Calu3 (cell line): ENCODE data around the gene UCK1. TPM values are rescaled to one million over a fixed set of nuclear protein-coding genes. Genes with fewer than 3 reads are reported as not detected.

Experiments used
- BruUV-seq: library from RNA; stranded (reverse); fragments of 400-500 nt; replicated peaks from 2 replicates; lab custom pipeline; 2021; lab: Mats Ljungman, UMichigan
- CTCF ChIA-PET: fragments of 300-600 bp; sonication (Branson Sonifier 250); formaldehyde crosslinking; loops from one replicate; lab custom pipeline; 2022; ENCODE audit warnings: antibody characterized with exemption; lab: Charles Lee
- DNase-seq: peaks from one replicate; pipeline ENCODE4 v3.0.0; 2022
- H3K27ac Mint-ChIP-seq: one replicate; pipeline ENCODE4 v1.8.0; 2022; ENCODE audit warnings: mixed read lengths; ENCODE audit not compliant: unreplicated experiment
- H3K27me3 Mint-ChIP-seq: one replicate; pipeline ENCODE4 v1.8.0; 2022; ENCODE audit warnings: mixed read lengths; ENCODE audit not compliant: unreplicated experiment
- H3K36me3 Mint-ChIP-seq: one replicate; pipeline ENCODE4 v1.8.0; 2022; ENCODE audit warnings: mild to moderate bottlenecking, moderate library complexity, mixed read lengths; ENCODE audit not compliant: insufficient read depth, unreplicated experiment
- H3K4me1 Mint-ChIP-seq: one replicate; pipeline ENCODE4 v1.8.0; 2022; ENCODE audit warnings: mild to moderate bottlenecking, low read depth, mixed read lengths; ENCODE audit not compliant: unreplicated experiment
- H3K4me3 Mint-ChIP-seq: one replicate; pipeline ENCODE4 v1.8.0; 2022; ENCODE audit warnings: mild to moderate bottlenecking, low read depth, moderate library complexity, mixed read lengths; ENCODE audit not compliant: unreplicated experiment
- H3K9me3 Mint-ChIP-seq: one replicate; pipeline ENCODE4 v1.8.0; 2022; ENCODE audit warnings: low read depth, mixed read lengths; ENCODE audit not compliant: unreplicated experiment
- intact Hi-C: fragments of 100-400 bp; cut with micrococcal nuclease; formaldehyde crosslinking; loops from one replicate; pipeline ENCODE4 v1.10.0; 2022; ENCODE audit not compliant: unreplicated experiment
- total RNA-seq: library from RNA; stranded (reverse); gene quantifications from 2 replicates; pipeline ENCODE4 v1.2.3, GENCODE V29; 2022
- TF ChIP-seq, protein P1 (sequence below): fragments of 200-600 bp; IDR thresholded peaks from one replicate; pipeline ENCODE4 v1.8.0; 2022; ENCODE audit warnings: antibody characterized with exemption; ENCODE audit not compliant: unreplicated experiment

Gene UCK1
- total RNA-seq, 1 experiment from 2014 or later = 19.6 TPM

DNA sequence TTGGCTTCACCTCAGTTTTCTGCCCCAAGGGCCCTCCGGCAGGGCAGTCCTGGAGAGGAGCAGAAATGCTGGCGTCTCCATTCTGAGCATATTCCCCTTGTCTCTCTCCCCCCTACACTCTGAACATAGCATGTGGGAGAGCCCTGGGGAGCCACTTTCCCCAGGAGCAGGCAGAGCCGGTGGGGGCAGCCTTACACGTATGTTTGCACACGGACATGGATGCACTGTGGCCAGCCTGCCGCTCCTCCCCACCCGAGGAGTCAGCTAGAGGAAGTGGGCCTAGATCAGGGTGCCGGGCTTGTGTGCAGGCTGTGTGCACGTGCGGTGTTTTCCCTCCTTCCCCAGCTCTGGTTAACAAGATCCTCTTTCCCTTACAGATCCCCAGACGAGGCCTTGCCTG lies 53.7 kb downstream of the UCK1 start:
- Mint-ChIP-seq H3K9me3 (no peaks in the 10 kb centered on the region), H3K4me3 (no peak overlapping the region), H3K36me3 (peaks cover 54% of the 10 kb centered on the region), H3K4me1 (peaks cover 11% of the 10 kb centered on the region), H3K27me3 (no peaks in the 10 kb centered on the region), H3K27ac (no peak overlapping the region)
- TF ChIP-seq, protein P1, sequence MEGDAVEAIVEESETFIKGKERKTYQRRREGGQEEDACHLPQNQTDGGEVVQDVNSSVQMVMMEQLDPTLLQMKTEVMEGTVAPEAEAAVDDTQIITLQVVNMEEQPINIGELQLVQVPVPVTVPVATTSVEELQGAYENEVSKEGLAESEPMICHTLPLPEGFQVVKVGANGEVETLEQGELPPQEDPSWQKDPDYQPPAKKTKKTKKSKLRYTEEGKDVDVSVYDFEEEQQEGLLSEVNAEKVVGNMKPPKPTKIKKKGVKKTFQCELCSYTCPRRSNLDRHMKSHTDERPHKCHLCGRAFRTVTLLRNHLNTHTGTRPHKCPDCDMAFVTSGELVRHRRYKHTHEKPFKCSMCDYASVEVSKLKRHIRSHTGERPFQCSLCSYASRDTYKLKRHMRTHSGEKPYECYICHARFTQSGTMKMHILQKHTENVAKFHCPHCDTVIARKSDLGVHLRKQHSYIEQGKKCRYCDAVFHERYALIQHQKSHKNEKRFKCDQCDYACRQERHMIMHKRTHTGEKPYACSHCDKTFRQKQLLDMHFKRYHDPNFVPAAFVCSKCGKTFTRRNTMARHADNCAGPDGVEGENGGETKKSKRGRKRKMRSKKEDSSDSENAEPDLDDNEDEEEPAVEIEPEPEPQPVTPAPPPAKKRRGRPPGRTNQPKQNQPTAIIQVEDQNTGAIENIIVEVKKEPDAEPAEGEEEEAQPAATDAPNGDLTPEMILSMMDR = no peak
- no TSS peak for BruUV-seq
- CTCF ChIA-PET = interaction anchor here (0.6 kb wide), 1 partner anchor 98 kb away, joined by 4 read pairs; no protein-coding TSS in a partner anchor
- intact Hi-C loops = no loop called here
- DNase-seq = no peak

DNA sequence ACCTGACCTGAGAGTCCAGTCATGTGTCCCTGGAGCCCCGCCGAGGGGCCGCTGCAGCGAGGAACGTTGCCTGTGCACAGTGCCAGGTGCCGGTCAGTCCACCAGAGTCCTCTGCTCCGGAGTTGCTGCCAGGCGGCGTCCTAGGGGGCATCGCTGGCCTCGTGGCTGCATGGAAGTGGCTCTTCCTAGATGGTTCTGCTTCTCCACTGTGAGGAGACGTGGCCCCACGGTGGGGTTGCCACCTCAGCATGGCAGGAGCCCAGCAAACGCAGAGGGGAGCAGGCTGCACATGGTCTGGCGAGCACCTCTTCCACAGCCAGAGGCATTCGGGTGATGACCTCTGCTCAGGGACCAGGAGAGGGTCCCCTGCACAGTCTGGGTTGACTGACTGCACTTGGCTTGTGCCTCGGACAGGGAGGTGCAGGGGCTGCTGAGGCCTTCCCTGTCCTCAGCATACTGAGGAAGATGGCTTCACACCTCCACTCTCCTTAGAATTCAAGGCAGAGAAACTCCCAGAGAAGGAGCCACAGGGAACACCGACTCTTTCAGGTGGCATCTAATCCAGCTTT lies 54.2 kb downstream of the UCK1 start:
- TF ChIP-seq, protein P1 = no peak
- Mint-ChIP-seq H3K9me3 (no peaks in the 10 kb centered on the region), H3K27me3 (no peaks in the 10 kb centered on the region), H3K27ac (no peak overlapping the region), H3K4me3 (no peak overlapping the region), H3K4me1 (peaks cover 11% of the 10 kb centered on the region), H3K36me3 (peaks cover 51% of the 10 kb centered on the region)
- CTCF ChIA-PET = interaction anchor here (0.6 kb wide), 1 partner anchor 97 kb away, joined by 4 read pairs; no protein-coding TSS in a partner anchor
- no peak for DNase-seq
- no TSS peak for BruUV-seq
- intact Hi-C loops = no loop called here

GRCh38 chr9:131475956-131476776 lies 54.9 kb downstream of the UCK1 start:
- BruUV-seq = no TSS peak
- Mint-ChIP-seq H3K36me3 (peaks cover 45% of the 10 kb centered on the region), H3K9me3 (no peaks in the 10 kb centered on the region), H3K4me3 (no peak overlapping the region), H3K4me1 (peaks cover 11% of the 10 kb centered on the region), H3K27ac (no peak overlapping the region), H3K27me3 (no peaks in the 10 kb centered on the region)
- intact Hi-C loops = no loop called here
- CTCF ChIA-PET = no interaction called here
- TF ChIP-seq, protein P1 = no peak
- DNase-seq = no peak

DNA sequence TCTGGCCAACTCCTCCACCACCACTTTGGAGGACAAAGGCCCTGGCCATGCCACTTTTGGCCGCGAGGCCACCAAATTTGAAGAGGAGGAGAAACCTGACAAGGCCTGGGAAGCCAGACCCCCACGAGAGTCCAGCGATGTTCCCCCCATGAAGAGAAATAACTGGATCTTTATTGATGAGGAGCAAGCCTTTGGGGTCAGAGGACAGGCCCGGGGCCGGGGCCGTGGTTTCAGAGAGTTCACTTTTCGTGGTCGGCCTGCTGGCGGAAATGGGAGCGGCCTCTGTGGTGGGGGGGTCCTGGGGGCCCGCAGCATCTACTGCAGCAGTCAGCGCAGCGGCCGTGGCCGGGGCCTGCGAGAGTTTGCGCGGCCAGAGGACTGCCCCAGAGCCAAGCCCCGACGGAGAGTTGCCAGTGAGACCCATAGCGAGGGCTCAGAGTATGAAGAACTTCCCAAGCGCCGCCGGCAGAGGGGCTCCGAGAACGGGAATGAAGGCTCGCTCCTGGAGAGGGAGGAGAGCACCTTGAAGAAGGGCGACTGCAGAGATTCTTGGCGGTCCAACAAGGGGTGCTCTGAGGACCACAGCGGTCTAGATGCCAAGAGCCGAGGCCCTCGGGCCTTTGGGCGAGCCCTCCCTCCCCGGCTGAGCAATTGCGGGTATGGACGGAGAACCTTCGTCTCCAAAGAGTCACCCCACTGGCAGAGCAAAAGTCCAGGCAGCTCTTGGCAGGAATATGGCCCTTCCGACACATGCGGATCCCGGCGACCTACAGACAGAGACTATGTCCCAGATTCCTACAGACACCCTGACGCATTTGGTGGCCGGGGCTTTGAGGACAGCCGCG lies 55.7 kb downstream of the UCK1 start:
- intact Hi-C loops = no loop called here
- no peak for DNase-seq
- Mint-ChIP-seq H3K4me3 (no peak overlapping the region), H3K9me3 (no peaks in the 10 kb centered on the region), H3K36me3 (peaks cover 46% of the 10 kb centered on the region), H3K4me1 (peaks cover 11% of the 10 kb centered on the region), H3K27ac (no peak overlapping the region), H3K27me3 (no peaks in the 10 kb centered on the region)
- CTCF ChIA-PET = no interaction called here
- BruUV-seq = no TSS peak
- TF ChIP-seq, protein P1 = no peak
